ENCODE results near the gene LRIT2.

LRIT2 gene

GRCh38 chr10:84264611-84265141 lies 39.3 kb upstream of the LRIT2 start:
- peak; percentile 78 for DNase-seq (ENCODE audit: low spot score)
- POLR2A ChIA-PET (ENCODE audit: low non-redundant PET) = no interaction called here
- H3K27ac ChIP-seq = no peak overlapping the region
- CTCF ChIA-PET = interaction anchor here (0.5 to 2.4 kb wide), 23 partner anchors 10 to 629 kb away, joined by 3 to 18 read pairs (median 4); no protein-coding TSS in a partner anchor
- TF ChIP-seq CTCF (conservative IDR thresholded peaks at IDR 0.05; ENCODE audit: low read depth) = peak; percentile 92

- CTCF ChIA-PET = interaction anchor here (0.6 to 2.4 kb wide), 9 partner anchors 13 to 630 kb away, joined by 3 to 18 read pairs (median 3); no protein-coding TSS in a partner anchor
- H3K27ac ChIP-seq = no peak overlapping the region
- POLR2A ChIA-PET (ENCODE audit: low non-redundant PET) = no interaction called here
- TF ChIP-seq CTCF (conservative IDR thresholded peaks at IDR 0.05; ENCODE audit: low read depth) = no peak
- no peak for DNase-seq (ENCODE audit: low spot score)
Observed at GRCh38 chr10:84263716-84264115, 38.4 kb upstream of the LRIT2 start.

- no peak overlapping the region for H3K27ac ChIP-seq
- no peak for TF ChIP-seq CTCF (conservative IDR thresholded peaks at IDR 0.05; ENCODE audit: low read depth)
- CTCF ChIA-PET = interaction anchor here (0.5 to 2.4 kb wide), 3 partner anchors 12 to 275 kb away, joined by 3 to 18 read pairs (median 5); no protein-coding TSS in a partner anchor
- POLR2A ChIA-PET (ENCODE audit: low non-redundant PET) = no interaction called here
- no peak for DNase-seq (ENCODE audit: low spot score)
Observed at GRCh38 chr10:84262190-84262956, 37.0 kb upstream of the LRIT2 start.

- CTCF ChIA-PET = no interaction called here
- TF ChIP-seq CTCF (conservative IDR thresholded peaks at IDR 0.05; ENCODE audit: low read depth) = no peak
- POLR2A ChIA-PET (ENCODE audit: low non-redundant PET) = no interaction called here
Observed at GRCh38 chr10:84261236-84261915, 36.0 kb upstream of the LRIT2 start.

GRCh38 chr10:84258034-84258695 lies 32.8 kb upstream of the LRIT2 start:
- DNase-seq (ENCODE audit: low spot score) = no peak
- H3K27ac ChIP-seq = no peak overlapping the region
- ChIA-PET POLR2A (ENCODE audit: low non-redundant PET) (no interaction called here), CTCF (no interaction called here)
- no peak for TF ChIP-seq CTCF (conservative IDR thresholded peaks at IDR 0.05; ENCODE audit: low read depth)

More at GRCh38 chr10:84261236-84261915, 36.0 kb upstream of the LRIT2 start:
- no peak for DNase-seq (ENCODE audit: low spot score)
- H3K27ac ChIP-seq = no peak overlapping the region
